Stimulated activated CD8-positive, alpha-beta memory T cell treated with anti-CD3 and anti-CD28 coated beads, Interleukin-12 subunit alpha, Interleukin-12 subunit beta, amount 100 ng/mL, for 1 hour (primary cell): ENCODE data around the gene ARL17B.
A peak's percentile ranks its signal among the peaks of the same experiment; 100 is the strongest.
"Not testable (repeated sequence)": the region's sequence is repeated elsewhere in the genome, so short reads cannot be mapped to it uniquely, and the experiment has no call there.

Source experiments
- DNase-seq: peaks from one replicate; pipeline ENCODE4 v3.0.0-alpha.2; 2020; ENCODE audit warnings: low read depth

ARL17B gene

DNA sequence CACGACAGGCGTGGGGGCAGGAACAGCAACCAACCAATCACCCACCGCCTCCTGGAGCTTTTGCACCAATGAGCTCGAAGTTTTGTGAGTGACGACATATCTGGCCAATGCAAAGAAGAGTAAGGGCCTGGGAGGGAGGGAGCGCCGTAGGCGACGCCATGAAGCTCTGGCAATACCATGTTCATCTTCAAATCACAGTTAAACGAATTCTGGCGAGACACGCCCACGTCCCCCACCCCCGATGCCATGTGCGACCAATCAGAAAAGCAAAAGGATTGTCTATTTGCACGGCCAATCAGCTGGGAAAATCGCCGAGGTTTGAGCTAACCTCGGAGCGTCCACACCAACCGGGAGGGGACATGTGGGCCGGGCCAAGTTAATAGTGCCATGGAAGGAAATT is at the start of gene ARL17B:
ARL17B (minus strand) TSS at position 12 of the 400 bp plus-strand sequence. CDS start 3,369 bp downstream, outside the sequence.
- DNase-seq, result peak; percentile 87

DNA sequence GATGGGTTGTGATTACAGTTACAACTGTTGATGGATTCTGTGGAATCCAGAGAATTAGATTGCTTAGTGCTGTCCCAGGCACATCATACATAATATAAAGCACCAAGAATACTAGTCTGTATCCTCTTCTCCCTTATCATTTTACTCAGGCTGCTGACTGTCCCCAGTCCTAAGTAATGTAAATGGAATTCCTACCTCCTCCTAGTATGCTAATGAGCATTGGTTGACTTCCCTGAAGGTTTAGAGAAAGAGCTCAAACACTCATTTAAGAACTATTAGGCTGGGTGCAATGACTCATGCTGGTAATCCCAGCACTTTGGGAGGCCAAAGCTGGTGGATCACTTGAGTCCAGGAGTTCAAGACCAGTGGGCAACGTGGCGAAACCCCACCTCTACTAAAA is 48.3 kb upstream of the ARL17B start:
- not testable (repeated sequence) for DNase-seq

DNA sequence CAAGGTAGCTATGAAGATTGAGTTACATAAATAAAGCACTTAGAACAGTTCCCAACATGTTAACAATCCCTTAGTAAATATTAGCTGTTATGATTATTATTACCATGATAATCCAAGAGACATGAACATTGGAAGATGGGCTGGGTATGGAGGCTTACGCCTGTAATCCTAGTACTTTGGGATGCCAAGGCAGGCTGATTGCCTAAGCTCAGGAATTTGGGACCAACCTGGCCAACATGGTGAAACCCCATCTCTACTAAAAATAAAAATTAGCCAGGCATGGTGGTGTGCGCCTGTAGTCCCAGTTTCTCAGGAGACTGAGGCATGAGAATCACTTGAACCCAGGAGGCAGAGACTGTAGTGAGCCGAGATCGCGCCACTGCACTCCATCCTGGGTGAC is 45.6 kb upstream of the ARL17B start:
- not testable (repeated sequence) for DNase-seq

GRCh38 chr17:46401033-46401787 is 39.6 kb upstream of the ARL17B start:
- not testable (repeated sequence) for DNase-seq

DNA sequence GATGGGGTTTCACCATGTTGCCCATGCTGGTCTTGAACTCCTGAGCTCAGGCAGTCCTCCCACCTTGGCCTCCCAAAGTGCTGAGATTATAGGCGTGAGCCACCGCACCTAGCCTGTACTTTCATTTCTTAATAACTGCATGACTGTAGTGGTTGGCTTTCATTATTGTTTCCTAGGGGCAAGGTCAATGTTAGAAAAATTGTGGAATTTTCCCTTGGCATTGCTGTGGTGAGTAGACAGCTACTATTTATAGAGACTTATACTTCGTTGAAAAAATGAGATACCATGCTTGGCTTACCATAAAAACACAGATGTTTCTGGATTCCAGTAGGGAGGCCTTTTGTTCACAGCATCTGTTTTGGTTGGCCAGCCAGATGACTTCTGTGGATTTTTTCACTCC is 39.0 kb upstream of the ARL17B start:
- DNase-seq, result not testable (repeated sequence)

DNA sequence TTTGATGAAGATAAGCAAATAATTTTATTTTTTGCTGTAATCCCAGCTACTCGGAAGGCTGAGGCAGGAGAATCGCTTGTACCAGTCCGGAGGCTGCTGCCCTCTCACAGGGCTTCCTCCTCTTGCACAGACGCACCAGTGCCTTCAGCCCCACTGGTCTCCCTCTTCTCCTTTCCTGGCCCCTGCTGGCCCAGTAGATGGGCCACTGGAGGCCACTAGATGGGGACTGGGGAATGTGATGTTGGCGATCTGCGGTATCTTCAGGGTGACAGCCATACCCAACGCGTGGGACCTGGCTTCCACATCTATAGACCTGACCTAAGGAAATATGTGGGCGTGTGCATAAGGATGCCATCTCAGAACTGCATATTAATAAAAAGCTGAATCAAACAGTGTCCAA is 38.4 kb upstream of the ARL17B start:
- not testable (repeated sequence) for DNase-seq

GRCh38 chr17:46396292-46396691 is 34.7 kb upstream of the ARL17B start:
- DNase-seq, result not testable (repeated sequence)

GRCh38 chr17:46393702-46394101 is 32.1 kb upstream of the ARL17B start:
- not testable (repeated sequence) for DNase-seq

DNA sequence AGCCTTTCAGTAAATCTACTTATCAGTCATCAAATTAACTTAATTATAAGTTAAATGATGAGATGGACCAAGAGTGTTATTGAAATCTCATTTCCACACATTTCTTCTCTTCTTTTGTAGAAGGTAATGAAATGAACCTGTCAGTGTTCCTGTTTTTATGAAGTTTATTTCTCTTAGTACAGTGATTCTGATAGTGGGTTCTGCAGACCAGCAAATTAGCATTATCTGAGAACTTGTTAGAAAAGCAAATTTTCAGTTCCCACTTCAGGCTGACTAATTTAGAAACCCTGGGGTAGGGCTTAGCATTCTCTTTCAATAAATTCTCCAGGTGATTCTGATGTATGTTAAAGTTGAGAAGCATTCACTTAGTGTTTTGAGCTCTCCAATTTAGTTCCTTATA is 23.9 kb upstream of the ARL17B start:
- DNase-seq, result not testable (repeated sequence)

GRCh38 chr17:46383118-46383517 is 21.6 kb upstream of the ARL17B start:
- not testable (repeated sequence) for DNase-seq

DNA sequence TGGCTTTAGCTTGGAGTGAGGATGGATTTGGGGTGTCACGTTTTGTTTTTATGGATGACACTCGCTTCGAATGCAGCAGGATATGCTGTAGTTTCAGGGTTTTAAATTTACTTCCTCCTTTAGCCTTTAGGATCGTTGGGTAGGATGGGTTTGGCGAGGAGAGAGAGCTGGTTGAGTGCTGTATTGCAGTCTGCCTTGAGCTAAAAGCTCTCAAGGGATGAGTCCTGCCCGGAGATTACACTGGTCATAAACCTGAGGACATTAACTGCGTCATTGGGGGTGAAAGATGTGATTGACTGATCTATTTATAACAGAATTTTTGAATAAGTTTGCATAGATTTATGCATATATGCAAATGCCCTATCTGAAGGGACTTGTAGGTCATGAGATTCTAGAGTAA is 11.9 kb upstream of the ARL17B start:
- not testable (repeated sequence) for DNase-seq

GRCh38 chr17:46372236-46373229 is 11.0 kb upstream of the ARL17B start:
- DNase-seq, result not testable (repeated sequence)

- not testable (repeated sequence) for DNase-seq
Observed at GRCh38 chr17:46367520-46367919, 6.0 kb upstream of the ARL17B start.

DNA sequence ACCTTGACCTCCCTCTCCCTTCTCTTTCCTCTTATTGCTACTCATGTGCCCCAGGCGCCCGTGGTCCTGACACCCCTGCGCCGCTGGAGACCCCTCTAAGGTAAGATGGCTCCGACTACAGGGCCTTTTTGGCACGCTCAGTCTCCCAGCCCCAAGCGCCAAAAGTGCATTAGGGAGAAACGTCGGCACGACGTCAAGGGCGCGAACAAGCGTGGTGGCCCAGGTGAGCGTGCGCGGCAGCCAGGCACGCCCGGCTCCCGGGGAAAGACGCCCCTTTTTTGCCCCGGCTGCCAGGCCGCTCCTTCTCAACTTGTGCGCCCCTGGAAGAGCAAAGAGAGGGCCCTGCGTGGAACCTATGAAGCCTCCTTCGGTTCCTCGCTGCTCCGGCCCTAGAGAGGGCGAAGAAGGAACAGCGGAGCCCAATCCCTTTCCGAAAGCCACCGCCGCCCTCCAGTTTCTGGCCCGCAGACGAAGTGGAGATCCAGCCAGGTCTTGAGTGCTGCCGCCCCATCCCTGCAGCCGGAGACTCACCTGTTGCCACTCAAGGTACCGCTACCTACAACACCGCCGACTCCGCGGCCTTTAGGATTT is 326 bp downstream of the ARL17B start:
- not testable (repeated sequence) for DNase-seq

GRCh38 chr17:46353856-46354255 is 7.7 kb downstream of the ARL17B start:
- not testable (repeated sequence) for DNase-seq

DNA sequence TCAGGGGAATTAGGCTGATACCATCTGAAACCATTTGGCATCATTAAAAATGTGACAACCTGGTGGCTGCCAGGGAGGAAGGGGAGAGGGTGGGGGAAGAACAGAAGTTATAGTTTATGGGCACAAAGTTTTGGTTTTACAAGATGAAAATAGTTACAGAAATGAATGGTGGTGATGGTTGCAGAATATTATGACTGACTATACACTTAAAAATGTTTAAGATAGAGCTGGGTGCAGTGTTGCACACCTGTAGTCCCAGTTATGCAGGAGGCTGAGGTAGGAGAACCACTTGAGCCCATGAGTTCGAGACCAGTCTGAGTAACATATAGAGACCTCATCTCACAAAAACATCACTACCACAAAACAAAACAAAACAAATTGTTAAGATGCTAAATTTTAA is 12.5 kb downstream of the ARL17B start:
- DNase-seq, result not testable (repeated sequence)

DNA sequence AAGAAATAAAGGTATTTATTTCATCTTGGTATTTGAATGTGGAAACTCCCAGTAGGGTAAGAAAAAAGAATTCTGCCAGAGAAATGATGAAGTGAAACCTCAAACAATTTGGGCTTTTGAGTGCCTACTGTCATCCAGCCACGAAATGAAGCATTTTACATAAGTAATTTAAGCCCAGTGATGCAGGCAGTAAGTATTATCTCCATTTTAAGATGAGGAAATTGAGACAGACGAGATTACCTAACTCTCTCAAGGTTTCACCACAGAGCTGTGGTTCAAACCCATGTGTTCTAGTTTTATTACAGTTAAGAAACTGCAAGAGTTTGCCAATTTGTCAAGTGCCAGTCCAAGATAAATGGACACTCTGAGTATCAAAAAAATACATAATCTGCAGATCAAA is 13.2 kb downstream of the ARL17B start:
- not testable (repeated sequence) for DNase-seq

DNA sequence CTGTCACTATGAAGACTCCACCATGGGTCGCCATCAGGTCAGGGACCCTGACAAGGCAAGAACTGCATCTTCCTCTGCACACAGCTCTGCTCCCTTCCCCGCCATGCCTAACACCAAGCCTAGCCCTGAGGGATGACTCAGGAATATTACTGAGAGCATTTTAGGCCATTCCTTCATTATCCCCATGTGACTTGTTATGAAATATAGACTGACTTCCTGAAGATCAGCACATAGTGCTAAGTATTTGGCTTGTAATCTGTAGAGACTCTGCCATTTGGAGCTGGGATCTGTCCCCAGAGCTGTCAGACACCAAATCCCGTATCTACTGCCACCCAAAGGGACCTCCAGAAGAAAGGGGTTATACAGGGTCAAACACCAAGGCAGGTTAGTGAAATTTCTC is 19.4 kb downstream of the ARL17B start:
- not testable (repeated sequence) for DNase-seq

DNA sequence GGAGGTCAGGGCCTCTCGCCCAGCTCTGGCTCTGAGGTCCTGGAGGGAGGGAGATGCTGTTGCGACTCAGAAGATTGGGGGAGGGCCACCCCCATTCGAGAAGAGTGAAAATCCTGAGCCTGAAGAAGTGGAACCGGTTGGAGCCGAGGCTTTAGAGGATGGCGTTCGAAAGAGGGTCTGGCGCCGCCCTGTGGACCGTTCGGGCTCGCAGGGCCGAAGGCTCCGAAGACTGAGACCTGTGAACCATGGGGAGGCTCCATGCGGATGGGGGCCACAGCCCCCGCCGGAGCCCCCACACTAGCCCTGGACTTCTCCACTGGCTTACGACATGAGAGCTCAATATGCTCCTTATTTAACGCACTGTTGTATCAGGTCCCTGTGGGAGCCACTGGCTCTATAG is 20.3 kb downstream of the ARL17B start:
- DNase-seq, result not testable (repeated sequence)

GRCh38 chr17:46294831-46295230 is 66.7 kb downstream of the ARL17B start, which contains the start of gene LRRC37A:
Gene LRRC37A (plus strand): TSS chr17:46295131. CDS start chr17:46295134, 3 bp downstream.
- not testable (repeated sequence) for DNase-seq

GRCh38 chr17:46291618-46292017 is 69.9 kb downstream of the ARL17B start:
- not testable (repeated sequence) for DNase-seq
